Heart right ventricle (tissue), 16 donors: ENCODE results near the gene MAPK8IP2. TPM values are rescaled to one million over a fixed set of nuclear protein-coding genes. Genes with fewer than 3 reads are reported as not detected.

Source experiments
- ATAC-seq, 8 donors: fragments of 200-7000 bp; cut with Tn5 transposase; one replicate each; pipeline ENCODE4 v1.9.1; 2020; ENCODE audit warnings: mild to moderate bottlenecking in 8 of 8, moderate library complexity in 8 of 8, moderate number of reproducible peaks in 1 of 8
- DNase-seq, 2 donors: peaks; one replicate each; pipeline ENCODE4 v3.0.0-alpha.2; 2020
- H3K27ac ChIP-seq, 10 donors: fragments of 200-600 bp; sonication (generic) in 2 of 10; one replicate each; pipeline versions ENCODE4 v1.5.0 to v1.8.0; 2020 to 2022; ENCODE audit warnings: mild to moderate bottlenecking in 3 of 10
- H3K27me3 ChIP-seq, 7 donors: fragments of 200-600 bp; one replicate each; pipeline ENCODE4 v1.8.0; 2021 to 2022; ENCODE audit warnings: mild to moderate bottlenecking in 2 of 7
- H3K36me3 ChIP-seq, 9 donors: fragments of 200-600 bp; sonication (generic) in 1 of 9; one replicate each; pipeline versions ENCODE4 v1.5.0 to v1.8.0; 2020 to 2022; ENCODE audit warnings: mild to moderate bottlenecking in 2 of 9
- H3K4me1 ChIP-seq, 9 donors: fragments of 200-600 bp; sonication (generic) in 1 of 9; one replicate each; pipeline versions ENCODE4 v1.5.0 to v1.8.0; 2020 to 2022; ENCODE audit warnings: mild to moderate bottlenecking in 4 of 9
- H3K4me3 ChIP-seq, 10 donors: fragments of 200-600 bp; sonication (generic) in 2 of 10; one replicate each; pipeline versions ENCODE4 v1.5.0 to v1.8.0; 2020 to 2022; ENCODE audit warnings: mild to moderate bottlenecking in 7 of 10, moderate library complexity in 2 of 10
- H3K9me3 ChIP-seq, 11 donors: fragments of 200-600 bp in 10 of 11; sonication (generic) in 2 of 11; one replicate each; pipeline versions ENCODE4 v1.5.0 to v1.8.0; 2013 to 2022; ENCODE audit warnings: mild to moderate bottlenecking in 2 of 11, control low read depth in 1 of 11, moderate library complexity in 1 of 11
- CTCF ChIP-seq, 9 donors: fragments of 200-600 bp; sonication (generic) in 2 of 9; IDR thresholded peaks; one replicate each; pipeline versions ENCODE4 v1.5.0 to v1.8.0; 2021 to 2022; ENCODE audit warnings: antibody characterized with exemption in 9 of 9, mild to moderate bottlenecking in 5 of 9, moderate library complexity in 1 of 9
- WGBS, 2 donors: extraction: QIAGEN DNeasy Blood & Tissue Kit; methylation state at CpG; one replicate each; pipeline ENCODE4 v1.1.7; 2013; ENCODE audit warnings: inconsistent platforms in 1 of 2; 5-methylcytosine and 5-hydroxymethylcytosine counted together
- intact Hi-C, 10 donors: fragments of 100-400 bp; cut with DNase I; formaldehyde crosslinking; loops; one replicate each; pipeline versions ENCODE4 v1.11.1 to v1.14.2; 2022
- polyA plus RNA-seq, 2 donors: library from polyadenylated mRNA; stranded (reverse); fragments of 200-250 nt; gene quantifications; one replicate each; pipeline ENCODE4 v1.2.3, GENCODE V29; 2013
- total RNA-seq, 10 donors: library from RNA; stranded (reverse); fragmentation: NEBNext Ultra II Directional in 3 of 10; extraction: Animal tissue kit (Norgen Biotek cat#: 25700) in 3 of 10; gene quantifications; one replicate each; pipeline versions ENCODE4 v1.2.1 to v1.2.4, GENCODE V29; 2021 to 2023
- donor health status: Arrhythmogenic right ventricular cardiomyopathy.
- donor health status: ischemic (EF 13 %, LVEDD 7.1; RV severe dilation, severe dysfunction).
- donor health status: healthy with polysubstance abuse.
- donor health status: DM: no; HTN: yes; CAD: no.
- donor health status: DM: no; HTN: no; CAD: no.
- donor health status: ischemic (EF 25% LVEDD 6.9; RV normal size, moderate dysfunction).
- donor health status: ischemic (EF 25% LVEDD 5.7; RV mildly dilated, moderate dysfunction).
- donor health status: healthy.
- donor health status: DM: yes; HTN: yes; CAD: no.
- donor health status: Ischemic cardiomyopathy.
- donor health status: ischemic (EF 35%, LVEDD 5.7; RV mildly dilated, moderate dysfunction).
- donor health status: nonischemic (EF 11% LVEDD 7.7; RV severe dilation, severe dysfunction).
- donor health status: DM: yes; HTN: yes; CAD: no.
- donor health status: PGD.
- donor health status: ischemic (EF 29% LVEDD 5.4; RV normal size, mild dysfunction).
- donor health status: nonischemic (EF 23%, LVEDD 6.1; RV moderate dilation, normal function).

Gene MAPK8IP2
- total and polyA plus RNA-seq, 12 donors: 0.08 to 0.52 (median 0.27) TPM

GRCh38 chr22:50595189-50595588, 5.4 kb upstream of the MAPK8IP2 start:
- no peak for DNase-seq
- no peaks in the 10 kb centered on the region for H3K9me3 ChIP-seq
- peaks cover 0 to 3% (median 0%) of the 10 kb centered on the region in 9 donors for H3K36me3 ChIP-seq
- no peak for ATAC-seq
- intact Hi-C loops: no loop called here
- peaks cover 0 to 26% (median 15%) of the 10 kb centered on the region in 7 donors for H3K27me3 ChIP-seq
- no peak for TF ChIP-seq CTCF (IDR thresholded peaks at IDR 0.05)
- WGBS, 2 donors: 89 to 93% methylated on average over 3 of the region's 3 CpGs
- H3K27ac ChIP-seq: no peak overlapping the region
- no peak overlapping the region for H3K4me3 ChIP-seq
- peaks cover 0 to 4% (median 4%) of the 10 kb centered on the region in 9 donors for H3K4me1 ChIP-seq

GRCh38 chr22:50597097-50597496, 3.5 kb upstream of the MAPK8IP2 start:
- Histone ChIP-seq H3K4me1 (peaks cover 0 to 9% (median 5%) of the 10 kb centered on the region in 9 donors), H3K4me3 (no peak overlapping the region), H3K27ac (no peak overlapping the region), H3K36me3 (peaks cover 0 to 3% (median 0%) of the 10 kb centered on the region in 9 donors), H3K27me3 (peaks cover 5 to 44% (median 30%) of the 10 kb centered on the region in 7 donors), H3K9me3 (no peaks in the 10 kb centered on the region)
- ATAC-seq (no peak), DNase-seq (no peak)
- TF ChIP-seq CTCF (IDR thresholded peaks at IDR 0.05): no peak
- intact Hi-C loops: no loop called here
- WGBS, 2 donors: 86 to 94% methylated on average over 5 of the region's 5 CpGs

GRCh38 chr22:50599816-50600455, 657 bp upstream of the MAPK8IP2 start:
- peaks cover 5 to 71% (median 56%) of the 10 kb centered on the region in 7 donors for H3K27me3 ChIP-seq
- H3K27ac ChIP-seq: no peak overlapping the region
- 14 to 16% methylated on average over 52 of the region's 52 CpGs for WGBS, 2 donors
- ATAC-seq (peak; percentile 77 to 89 (median 87)), DNase-seq (peak; percentile 57 to 68)
- peaks cover 0 to 14% (median 5%) of the 10 kb centered on the region in 9 donors for H3K4me1 ChIP-seq
- H3K36me3 ChIP-seq: peaks cover 0 to 3% (median 0%) of the 10 kb centered on the region in 9 donors
- peak overlapping the region in 9 of 10 donors; percentile 28 to 53 (median 40) for H3K4me3 ChIP-seq
- TF ChIP-seq CTCF (IDR thresholded peaks at IDR 0.05): no peak
- H3K9me3 ChIP-seq: no peaks in the 10 kb centered on the region
- intact Hi-C loops: no loop called here

GRCh38 chr22:50600967-50601668, 525 bp downstream of the MAPK8IP2 start:
- intact Hi-C loops: no loop called here
- ATAC-seq (no peak), DNase-seq (peak in 1 of 2 donors; percentile 21)
- Histone ChIP-seq H3K36me3 (peaks cover 0 to 3% (median 0%) of the 10 kb centered on the region in 9 donors), H3K27me3 (peaks cover 5 to 83% (median 66%) of the 10 kb centered on the region in 7 donors), H3K9me3 (no peaks in the 10 kb centered on the region), H3K27ac (no peak overlapping the region), H3K4me1 (peaks cover 0 to 14% (median 5%) of the 10 kb centered on the region in 9 donors), H3K4me3 (peak overlapping the region in 8 of 10 donors; percentile 29 to 53 (median 40))
- no peak for TF ChIP-seq CTCF (IDR thresholded peaks at IDR 0.05)
- 8 to 10% methylated on average over 34 to 52 of the region's 52 CpGs for WGBS, 2 donors
